Activated CD8-positive, alpha-beta memory T cell treated with anti-CD3 and anti-CD28 coated beads for 48 hours (primary cell): ENCODE data around the gene UTS2.

Experiments used
- DNase-seq, 3 experiments: peaks; one replicate each; pipeline ENCODE4 v3.0.0-alpha.2; 2020; ENCODE audit warnings: low read depth in 2 of 3, low spot score in 2 of 3

UTS2 gene, protein sequence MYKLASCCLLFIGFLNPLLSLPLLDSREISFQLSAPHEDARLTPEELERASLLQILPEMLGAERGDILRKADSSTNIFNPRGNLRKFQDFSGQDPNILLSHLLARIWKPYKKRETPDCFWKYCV

GRCh38 chr1:7852804-7853683 is at the start of gene UTS2:
Gene UTS2 (minus strand): TSS chr1:7853065. CDS start chr1:7853003, 62 bp downstream.
- DNase-seq = no peak

GRCh38 chr1:7899741-7900140 is 46.9 kb upstream of the UTS2 start:
- DNase-seq = no peak

DNA sequence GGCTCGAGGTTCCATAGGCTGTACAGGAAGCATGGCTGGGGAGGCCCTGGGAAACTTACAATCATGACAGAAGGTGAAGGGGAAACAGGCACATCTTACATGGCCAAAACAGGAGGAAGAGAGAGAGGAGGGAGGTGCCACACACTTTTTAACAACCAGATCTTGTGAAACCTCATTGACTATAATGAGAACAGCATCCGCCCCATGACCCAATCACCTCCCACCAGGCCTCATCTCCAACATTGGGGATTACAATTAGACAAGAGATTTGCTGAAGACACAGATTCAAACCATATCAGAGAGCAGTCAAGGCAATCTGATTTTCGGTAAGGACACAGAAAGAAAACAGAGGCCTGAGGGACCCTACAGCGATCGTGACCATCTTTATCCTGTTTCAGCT is 46.1 kb upstream of the UTS2 start:
- no peak for DNase-seq

DNA sequence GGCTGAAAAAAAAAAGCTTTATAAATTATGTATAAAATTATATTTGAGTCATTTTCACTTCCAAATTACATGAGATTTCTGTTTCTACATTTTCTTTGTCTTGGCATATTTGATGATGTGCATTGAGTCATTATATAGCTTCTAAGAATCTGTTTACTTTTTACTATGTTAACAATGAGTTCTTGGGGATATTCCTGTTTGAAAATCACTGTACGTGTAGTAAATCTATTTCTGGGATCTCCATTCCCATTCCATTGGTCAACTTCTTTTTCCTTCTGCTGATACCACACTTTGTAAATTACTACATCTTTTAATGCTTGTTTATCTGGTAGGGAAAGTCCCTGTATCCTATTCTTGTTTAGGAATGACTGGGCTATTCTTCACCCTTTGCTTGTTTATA is 44.1 kb upstream of the UTS2 start:
- DNase-seq = no peak

DNA sequence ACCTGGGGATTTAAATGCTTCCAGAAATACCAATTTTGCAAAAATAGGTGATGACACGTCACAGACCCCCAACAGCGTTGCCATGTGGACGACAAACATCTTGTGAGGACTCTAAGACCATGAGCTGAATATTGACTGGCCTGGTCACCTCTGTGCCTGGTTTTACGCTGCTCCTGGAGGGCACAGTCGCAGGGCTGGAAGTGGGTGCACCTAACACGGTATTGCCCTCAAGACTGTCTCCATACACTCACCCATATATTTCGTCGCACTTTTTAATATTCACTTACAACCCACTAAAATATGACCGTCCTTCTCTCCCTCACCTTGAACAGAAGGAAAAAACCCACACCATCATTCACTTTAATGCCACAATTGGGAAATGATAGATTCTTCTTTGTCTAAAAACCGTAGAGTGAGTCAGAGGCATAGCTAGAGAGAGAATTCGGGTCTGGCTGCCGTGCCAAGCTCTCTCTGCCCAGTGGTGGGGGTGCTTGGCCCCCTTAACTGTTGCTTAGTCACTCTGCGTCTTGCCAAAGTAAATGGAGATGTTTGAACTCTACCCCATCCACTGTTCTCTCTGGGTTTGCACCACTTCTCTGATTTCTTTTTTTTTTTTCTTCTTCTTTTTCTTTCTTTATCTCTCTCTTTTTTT is 40.8 kb upstream of the UTS2 start:
- no peak for DNase-seq

GRCh38 chr1:7891804-7892203 is 38.9 kb upstream of the UTS2 start:
- DNase-seq = no peak

- no peak for DNase-seq
These were observed 38.0 kb upstream of the UTS2 start for GRCh38 chr1:7890853-7891252.

DNA sequence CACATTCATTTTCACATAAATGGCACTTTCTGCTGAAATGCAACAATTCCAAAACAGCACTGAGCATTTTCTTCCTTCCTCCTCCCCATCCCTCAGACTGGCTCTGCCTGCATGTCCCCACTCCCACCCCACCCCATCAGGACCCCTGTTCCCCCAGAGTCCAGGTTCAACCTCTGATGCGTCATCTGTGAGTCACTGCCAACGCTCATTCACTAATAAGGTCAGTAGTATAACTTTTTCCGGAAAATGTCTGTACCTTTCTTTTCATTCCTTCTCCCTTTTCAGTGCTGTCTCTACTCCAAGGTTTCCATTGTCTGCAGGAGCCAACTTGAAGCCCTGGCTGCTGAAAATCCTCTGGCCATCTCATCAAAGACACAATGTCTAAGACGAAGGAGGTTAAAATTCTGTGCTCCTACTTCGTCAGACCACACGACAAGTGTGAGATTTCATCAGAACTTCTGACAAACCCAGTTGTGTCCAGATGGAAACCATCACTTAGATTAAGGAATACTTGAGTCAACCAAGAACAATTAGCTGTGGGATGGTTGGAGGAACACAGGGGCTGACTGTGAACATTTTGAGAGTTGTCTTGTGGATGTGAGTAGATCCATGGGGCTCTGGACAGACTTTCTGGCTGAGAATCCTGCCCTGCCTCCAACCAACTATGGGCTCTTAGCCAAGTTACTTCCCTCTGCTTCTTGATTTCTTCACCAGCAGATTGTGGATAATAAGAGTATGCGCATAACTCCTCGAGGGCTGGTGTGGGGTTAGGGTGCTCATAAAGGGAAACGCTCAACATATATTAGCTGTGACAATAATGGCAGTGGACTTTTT is 35.6 kb upstream of the UTS2 start:
- DNase-seq = no peak

DNA sequence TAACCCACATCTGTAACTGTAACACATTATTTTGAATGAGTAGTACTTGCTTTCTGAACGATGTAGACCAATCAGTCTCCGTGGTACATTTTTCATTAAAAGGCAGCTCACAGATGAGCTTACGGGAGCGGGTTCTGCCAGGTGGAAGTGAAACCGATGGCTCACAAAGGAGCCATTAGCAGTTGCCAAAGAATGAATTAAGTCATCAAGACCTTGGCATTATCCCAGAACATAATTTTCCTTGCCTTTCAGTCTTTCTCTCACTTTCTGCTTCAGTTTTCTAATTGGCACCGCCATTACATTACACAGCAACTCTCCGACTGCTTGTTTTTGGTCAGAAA is 33.5 kb upstream of the UTS2 start:
- no peak for DNase-seq

DNA sequence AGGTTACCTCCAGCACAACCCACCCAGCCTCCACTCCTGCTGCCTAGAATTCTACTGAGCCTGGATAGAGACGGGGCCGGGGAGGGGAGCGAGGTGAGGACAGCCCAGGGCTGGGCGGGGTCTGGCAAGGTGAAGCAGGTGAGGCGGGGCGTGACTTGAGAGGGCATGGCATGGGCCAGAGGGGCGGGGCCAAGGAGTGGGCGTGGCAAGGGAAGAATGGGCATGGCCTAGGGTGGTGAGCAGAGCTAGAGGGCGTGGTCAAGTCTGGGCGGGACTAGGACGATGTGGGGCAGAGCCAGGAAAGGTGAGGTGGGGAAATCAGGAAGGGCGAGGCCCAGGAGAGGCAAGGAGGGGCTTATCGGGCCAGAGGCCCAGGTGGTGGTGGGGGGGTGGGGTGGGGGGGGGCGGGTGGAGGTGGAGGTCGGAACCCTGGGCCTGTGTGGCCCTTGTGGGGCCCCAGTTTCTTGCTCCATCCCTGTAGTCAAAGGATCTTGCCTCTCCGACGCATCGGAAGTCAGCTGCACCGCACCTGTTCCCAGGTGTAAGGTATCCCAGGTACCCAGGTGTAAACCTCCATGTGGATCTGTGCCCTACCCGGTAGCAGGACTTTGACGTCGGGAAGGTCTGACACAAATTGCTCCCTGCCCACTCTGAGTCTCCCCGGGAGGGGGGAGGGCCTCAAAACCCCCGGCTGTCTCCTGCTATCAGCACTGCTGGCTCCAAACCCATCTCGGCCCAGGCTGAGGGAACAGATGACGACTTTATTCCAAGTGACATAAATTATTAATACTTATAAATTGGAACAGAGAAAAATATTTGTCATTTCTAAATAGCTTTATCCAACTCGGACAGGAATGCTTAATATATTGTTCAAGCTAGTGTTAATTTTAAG is 32.9 kb upstream of the UTS2 start:
- DNase-seq = peak in 1 of 3 experiments; percentile 10

- DNase-seq = no peak
These were observed 31.9 kb upstream of the UTS2 start for GRCh38 chr1:7884757-7885156.

- DNase-seq = no peak
These were observed 26.4 kb upstream of the UTS2 start for GRCh38 chr1:7879228-7879627.

- DNase-seq = no peak
These were observed 25.2 kb upstream of the UTS2 start for GRCh38 chr1:7878027-7878426.

GRCh38 chr1:7873801-7874795 is 21.2 kb upstream of the UTS2 start:
- DNase-seq = no peak

GRCh38 chr1:7871136-7871535 is 18.3 kb upstream of the UTS2 start:
- DNase-seq = no peak

- DNase-seq = no peak
These were observed 16.5 kb upstream of the UTS2 start for GRCh38 chr1:7869136-7869920.

- DNase-seq = no peak
These were observed 15.4 kb upstream of the UTS2 start for GRCh38 chr1:7868070-7868780.

GRCh38 chr1:7865978-7866377 is 13.1 kb upstream of the UTS2 start:
- DNase-seq = no peak
